NB4 (cell line): Measurements from ENCODE around the gene AGER.

ENCODE experiments used
- CTCF ChIP-seq: IDR thresholded peaks from one replicate; pipeline ENCODE4 v1.5.1; 2012; ENCODE audit warnings: low read depth, low read length
- MAX ChIP-seq: IDR thresholded peaks from 2 replicates; pipeline ENCODE4 v1.6.1; 2011; ENCODE audit warnings: low read depth, low read length
- MYC ChIP-seq: IDR thresholded peaks from 2 replicates; pipeline ENCODE4 v1.6.1; 2011; ENCODE audit warnings: low read depth, low read length
- POLR2A ChIP-seq: IDR thresholded peaks from 2 replicates; pipeline ENCODE4 v1.6.1; 2011; ENCODE audit warnings: mild to moderate bottlenecking; ENCODE audit not compliant: insufficient read length; ENCODE audit errors: extremely low read depth

- TF ChIP-seq POLR2A (no peak), CTCF (no peak), MAX (no peak), MYC (no peak)
These were observed 27.2 kb downstream of the AGER start for GRCh38 chr6:32156891-32157290.
